NOMO-1 treated with DMSO at 0.1 percent for 48 hours (cell line): ENCODE results near the gene RESP18.
A peak's percentile ranks its signal among the peaks of the same experiment; 100 is the strongest.
"Not testable (repeated sequence)": the region's sequence is repeated elsewhere in the genome, so short reads cannot be mapped to it uniquely, and the experiment has no call there.

Experiments used
- DNase-seq: peaks from one replicate; lab custom pipeline; 2025; ENCODE audit not compliant: unreplicated experiment; lab: John Stamatoyannopoulos, UW

Gene RESP18

GRCh38 chr2:219325657-219326315 lies 6.8 kb downstream of the RESP18 start:
- DNase-seq: no peak

- no peak for DNase-seq
Observed at GRCh38 chr2:219325136-219325535, 7.4 kb downstream of the RESP18 start.

GRCh38 chr2:219323434-219323833 lies 9.1 kb downstream of the RESP18 start:
- no peak for DNase-seq

- DNase-seq: no peak
Observed at GRCh38 chr2:219314804-219315468, 17.6 kb downstream of the RESP18 start.

- not testable (repeated sequence) for DNase-seq
Observed at GRCh38 chr2:219312683-219313263, 19.8 kb downstream of the RESP18 start.

- DNase-seq: no peak
Observed at GRCh38 chr2:219309278-219309677, 23.3 kb downstream of the RESP18 start, which contains the start of gene PTPRN. Gene PTPRN (minus strand): TSS chr2:219309401. CDS start chr2:219309332, 69 bp downstream.

- DNase-seq: peak; percentile 68
Observed at GRCh38 chr2:219308142-219309101, 24.1 kb downstream of the RESP18 start.

- no peak for DNase-seq
Observed at GRCh38 chr2:219306047-219306446, 26.5 kb downstream of the RESP18 start.

GRCh38 chr2:219304223-219304622 lies 28.3 kb downstream of the RESP18 start:
- DNase-seq: no peak

GRCh38 chr2:219302412-219302968 lies 30.1 kb downstream of the RESP18 start:
- DNase-seq: no peak

- no peak for DNase-seq
Observed at GRCh38 chr2:219300022-219300421, 32.5 kb downstream of the RESP18 start.

GRCh38 chr2:219299372-219299760 lies 33.2 kb downstream of the RESP18 start:
- no peak for DNase-seq

- peak; percentile 62 for DNase-seq
Observed at GRCh38 chr2:219298759-219299371, 33.7 kb downstream of the RESP18 start.

GRCh38 chr2:219297766-219298456 lies 34.6 kb downstream of the RESP18 start:
- no peak for DNase-seq

GRCh38 chr2:219296631-219297391 lies 35.7 kb downstream of the RESP18 start:
- no peak for DNase-seq

- no peak for DNase-seq
Observed at GRCh38 chr2:219296142-219296541, 36.4 kb downstream of the RESP18 start.

- peak; percentile 72 for DNase-seq
Observed at GRCh38 chr2:219294356-219295351, 37.9 kb downstream of the RESP18 start.

- DNase-seq: no peak
Observed at GRCh38 chr2:219293736-219294231, 38.8 kb downstream of the RESP18 start.
